AG04450 (cell line): Measurements from ENCODE around the gene SGK1. TPM values are rescaled to one million over a fixed set of nuclear protein-coding genes. Genes with fewer than 3 reads are reported as not detected.
A peak's percentile ranks its signal among the peaks of the same experiment; 100 is the strongest.

ENCODE experiments used
- CTCF ChIA-PET: fragments of 300-600, 350-600 bp; formaldehyde crosslinking; extraction: SDS; loops from one replicate; lab custom pipeline; 2022; ENCODE audit warnings: antibody characterized with exemption, inconsistent platforms; lab: Charles Lee
- POLR2A ChIA-PET: fragments of 350-600 bp; formaldehyde crosslinking; extraction: SDS; loops from one replicate; lab custom pipeline; 2021; ENCODE audit warnings: antibody characterized with exemption, inconsistent platforms; lab: Yijun Ruan, JAX
- DNase-seq: peaks from one replicate; pipeline ENCODE4 v3.0.0-alpha.2; 2011; ENCODE audit warnings: low read depth, low spot score
- H3K27ac ChIP-seq: one replicate; pipeline ENCODE4 v1.5.1; 2012; ENCODE audit warnings: low read depth, low read length, control low read depth
- H3K27me3 ChIP-seq: one replicate; pipeline ENCODE4 v1.6.0; 2012; ENCODE audit warnings: low read length; ENCODE audit not compliant: control insufficient read depth, insufficient read depth
- H3K4me3 ChIP-seq: 2 replicates; pipeline ENCODE4 v1.5.1; 2011; ENCODE audit warnings: mild to moderate bottlenecking, low read depth, low read length, control low read depth
- H3K9me3 ChIP-seq: 2 replicates; pipeline ENCODE4 v1.5.1; 2012; ENCODE audit warnings: low read length; ENCODE audit not compliant: control insufficient read depth, insufficient read depth
- CTCF ChIP-seq: IDR thresholded peaks from 2 replicates; pipeline ENCODE4 v1.5.1; 2011; ENCODE audit warnings: low read depth, low read length, control low read depth, inconsistent platforms
- polyA plus RNA-seq: library from polyadenylated mRNA; depleted of rRNA; stranded (reverse); fragments of >200 nt; gene quantifications from 2 replicates; pipeline ENCODE4 v1.2.3, GENCODE V29; 2011

The SGK1 gene
- polyA plus RNA-seq, 1 experiment = 120 TPM

GRCh38 chr6:134177753-134178160 lies 140.2 kb downstream of the SGK1 start:
- CTCF ChIA-PET = interaction anchor here (0.6 to 4.6 kb wide), 20 partner anchors 17 to 763 kb away, joined by 3 to 29 read pairs (median 4); partner anchors contain the start of gene SGK1
- no peaks in the 10 kb centered on the region for H3K27me3 ChIP-seq
- DNase-seq = no peak
- peak overlapping the region; percentile 79 for H3K27ac ChIP-seq
- no peaks in the 10 kb centered on the region for H3K9me3 ChIP-seq
- peak overlapping the region; percentile 55 for H3K4me3 ChIP-seq
- POLR2A ChIA-PET = interaction anchor here (0.6 to 1.4 kb wide), 5 partner anchors 17 to 639 kb away, joined by 3 to 4 read pairs (median 3); no protein-coding TSS in a partner anchor
- TF ChIP-seq CTCF = no peak

GRCh38 chr6:134177236-134177635 lies 140.7 kb downstream of the SGK1 start:
- no peak for TF ChIP-seq CTCF
- no peak for DNase-seq
- Histone ChIP-seq H3K27me3 (no peaks in the 10 kb centered on the region), H3K27ac (no peak overlapping the region), H3K4me3 (no peak overlapping the region), H3K9me3 (no peaks in the 10 kb centered on the region)
- ChIA-PET POLR2A (interaction anchor here (0.6 to 1.9 kb wide), 3 partner anchors 103 to 271 kb away, joined by 3 to 4 read pairs (median 4); no protein-coding TSS in a partner anchor), CTCF (interaction anchor here (0.6 to 4.6 kb wide), 15 partner anchors 18 to 763 kb away, joined by 3 to 29 read pairs (median 5); partner anchors contain the start of gene SGK1)

GRCh38 chr6:134176264-134176975 lies 141.5 kb downstream of the SGK1 start:
- CTCF ChIA-PET = interaction anchor here (1.8 to 4.6 kb wide), 5 partner anchors 18 to 764 kb away, joined by 12 to 29 read pairs (median 15); no protein-coding TSS in a partner anchor
- Histone ChIP-seq H3K9me3 (no peaks in the 10 kb centered on the region), H3K27me3 (no peaks in the 10 kb centered on the region), H3K4me3 (peak overlapping the region; percentile 65), H3K27ac (peak overlapping the region; percentile 85)
- POLR2A ChIA-PET = interaction anchor here (1.1 to 1.9 kb wide), 3 partner anchors 246 to 646 kb away, joined by 4 to 11 read pairs (median 4); no protein-coding TSS in a partner anchor
- no peak for DNase-seq
- TF ChIP-seq CTCF = no peak

- H3K27ac ChIP-seq = peak overlapping the region; percentile 85
- ChIA-PET POLR2A (interaction anchor here (1.1 to 1.9 kb wide), 2 partner anchors 247 to 647 kb away, joined by 4 to 11 read pairs; no protein-coding TSS in a partner anchor), CTCF (interaction anchor here (2.9 to 4.6 kb wide), 3 partner anchors 647 to 765 kb away, joined by 12 to 29 read pairs (median 15); no protein-coding TSS in a partner anchor)
- peak overlapping the region; percentile 65 for H3K4me3 ChIP-seq
- no peaks in the 10 kb centered on the region for H3K27me3 ChIP-seq
- no peak for TF ChIP-seq CTCF
- no peak for DNase-seq
- H3K9me3 ChIP-seq = no peaks in the 10 kb centered on the region
Measured at GRCh38 chr6:134175532-134176263, 142.2 kb downstream of the SGK1 start.
